ENCODE data around the gene RBM15B. TPM values are rescaled to one million over a fixed set of nuclear protein-coding genes. Genes with fewer than 3 reads are reported as not detected.

The RBM15B gene
- total RNA-seq, 2 experiments from 2014 or later = 34.2 to 37.4 TPM

GRCh38 chr3:51422211-51422610, 31.1 kb downstream of the RBM15B start:
- ChIA-PET CTCF (ENCODE audit: unreplicated experiment) (no interaction called here), POLR2A (interaction anchor here (0.8 kb wide), 1 partner anchor 10 kb away, joined by 3 read pairs; no protein-coding TSS in a partner anchor)
- no peaks in the 10 kb centered on the region for H3K9me2 ChIP-seq (ENCODE audit: insufficient read depth, low read length)
- no peak for DNase-seq (ENCODE audit: low spot score)
- no peak overlapping the region for H3K4me3 ChIP-seq (ENCODE audit: low read depth, low read length, poor library complexity, severe bottlenecking)
- intact Hi-C loops (cut with micrococcal nuclease; ENCODE audit: unreplicated experiment) = no loop called here
- H3K79me2 ChIP-seq (ENCODE audit: insufficient read depth, low read depth, low read length) = no peaks in the 10 kb centered on the region
- no TSS peak for BruUV-seq (replicated peaks)
- no peaks in the 10 kb centered on the region for H3K9me3 ChIP-seq (ENCODE audit: low read length)
- no peak overlapping the region for H2AFZ ChIP-seq (ENCODE audit: low read length)
- no peak overlapping the region for H3K27ac ChIP-seq (ENCODE audit: low read depth, low read length, poor library complexity, severe bottlenecking)
- H4K20me1 ChIP-seq (ENCODE audit: insufficient read depth, low read length) = no peaks in the 10 kb centered on the region
- peaks cover 79% of the 10 kb centered on the region for H3K36me3 ChIP-seq (ENCODE audit: insufficient read depth, low read length)
- no peak overlapping the region for H3K4me2 ChIP-seq (ENCODE audit: low read length)
- TF ChIP-seq CTCF (conservative IDR thresholded peaks at IDR 0.05; ENCODE audit: low read length) (no peak), EZH2phosphoT487 (IDR thresholded peaks at IDR 0.05; ENCODE audit: borderline replicate concordance, low read depth, low read length) (no peak)
- H3K4me1 ChIP-seq (ENCODE audit: insufficient read depth, low read length, poor library complexity, severe bottlenecking) = no peaks in the 10 kb centered on the region

- TF ChIP-seq EZH2phosphoT487 (IDR thresholded peaks at IDR 0.05; ENCODE audit: borderline replicate concordance, low read depth, low read length) = no peak
- TF ChIP-seq CTCF (conservative IDR thresholded peaks at IDR 0.05; ENCODE audit: low read length) = no peak
- no peaks in the 10 kb centered on the region for H3K9me3 ChIP-seq (ENCODE audit: low read length)
- H3K9me2 ChIP-seq (ENCODE audit: insufficient read depth, low read length) = no peaks in the 10 kb centered on the region
- ChIA-PET CTCF (ENCODE audit: unreplicated experiment) (interaction anchor here (0.6 kb wide), 1 partner anchor 210 kb away, joined by 3 read pairs; no protein-coding TSS in a partner anchor), POLR2A (interaction anchor here (0.7 kb wide), 1 partner anchor 19 kb away, joined by 3 read pairs; no protein-coding TSS in a partner anchor)
- H4K20me1 ChIP-seq (ENCODE audit: insufficient read depth, low read length) = no peaks in the 10 kb centered on the region
- H3K27ac ChIP-seq (ENCODE audit: low read depth, low read length, poor library complexity, severe bottlenecking) = no peak overlapping the region
- no peak for DNase-seq (ENCODE audit: low spot score)
- no peak overlapping the region for H2AFZ ChIP-seq (ENCODE audit: low read length)
- peaks cover 78% of the 10 kb centered on the region for H3K36me3 ChIP-seq (ENCODE audit: insufficient read depth, low read length)
- no peaks in the 10 kb centered on the region for H3K4me1 ChIP-seq (ENCODE audit: insufficient read depth, low read length, poor library complexity, severe bottlenecking)
- no peaks in the 10 kb centered on the region for H3K79me2 ChIP-seq (ENCODE audit: insufficient read depth, low read depth, low read length)
- H3K4me2 ChIP-seq (ENCODE audit: low read length) = no peak overlapping the region
- intact Hi-C loops (cut with micrococcal nuclease; ENCODE audit: unreplicated experiment) = no loop called here
- BruUV-seq (replicated peaks) = no TSS peak
- H3K4me3 ChIP-seq (ENCODE audit: low read depth, low read length, poor library complexity, severe bottlenecking) = no peak overlapping the region
These were observed 35.8 kb downstream of the RBM15B start for GRCh38 chr3:51426921-51427320.

GRCh38 chr3:51429138-51429537, 38.1 kb downstream of the RBM15B start:
- DNase-seq (ENCODE audit: low spot score) = no peak
- no peaks in the 10 kb centered on the region for H3K4me1 ChIP-seq (ENCODE audit: insufficient read depth, low read length, poor library complexity, severe bottlenecking)
- no TSS peak for BruUV-seq (replicated peaks)
- H3K79me2 ChIP-seq (ENCODE audit: insufficient read depth, low read depth, low read length) = no peaks in the 10 kb centered on the region
- ChIA-PET CTCF (ENCODE audit: unreplicated experiment) (no interaction called here), POLR2A (interaction anchor here (0.5 to 1.5 kb wide), 3 partner anchors 22 to 94 kb away, joined by 3 to 4 read pairs (median 3); no protein-coding TSS in a partner anchor)
- no peak overlapping the region for H3K4me3 ChIP-seq (ENCODE audit: low read depth, low read length, poor library complexity, severe bottlenecking)
- H3K36me3 ChIP-seq (ENCODE audit: insufficient read depth, low read length) = peaks cover 93% of the 10 kb centered on the region
- intact Hi-C loops (cut with micrococcal nuclease; ENCODE audit: unreplicated experiment) = no loop called here
- no peaks in the 10 kb centered on the region for H4K20me1 ChIP-seq (ENCODE audit: insufficient read depth, low read length)
- H3K9me2 ChIP-seq (ENCODE audit: insufficient read depth, low read length) = no peaks in the 10 kb centered on the region
- no peak overlapping the region for H3K27ac ChIP-seq (ENCODE audit: low read depth, low read length, poor library complexity, severe bottlenecking)
- TF ChIP-seq EZH2phosphoT487 (IDR thresholded peaks at IDR 0.05; ENCODE audit: borderline replicate concordance, low read depth, low read length) (no peak), CTCF (conservative IDR thresholded peaks at IDR 0.05; ENCODE audit: low read length) (no peak)
- H3K4me2 ChIP-seq (ENCODE audit: low read length) = no peak overlapping the region
- no peaks in the 10 kb centered on the region for H3K9me3 ChIP-seq (ENCODE audit: low read length)
- no peak overlapping the region for H2AFZ ChIP-seq (ENCODE audit: low read length)
